GM13977 (cell line): ENCODE results near the gene LAMA5.

Experiments used
- DNase-seq: peaks from one replicate; pipeline ENCODE4 v3.0.0; 2012; ENCODE audit warnings: low spot score
- in situ Hi-C: fragments of 300-500 bp; cut with MboI; formaldehyde crosslinking; loops from one replicate; pipeline ENCODE4 v1.12.0; 2022; ENCODE audit warnings: low sequenced_read_pairs, low pct_unique_long_range_greater_than_20kb, mixed read lengths, inconsistent platforms; ENCODE audit not compliant: unreplicated experiment
- TF ChIP-seq, protein P1 (sequence below): IDR thresholded peaks from 2 replicates; pipeline ENCODE4 v1.5.1; 2012; ENCODE audit warnings: mild to moderate bottlenecking, control low read depth; ENCODE audit not compliant: insufficient read depth; ENCODE audit errors: extremely low read depth, missing control alignments

Gene LAMA5

DNA sequence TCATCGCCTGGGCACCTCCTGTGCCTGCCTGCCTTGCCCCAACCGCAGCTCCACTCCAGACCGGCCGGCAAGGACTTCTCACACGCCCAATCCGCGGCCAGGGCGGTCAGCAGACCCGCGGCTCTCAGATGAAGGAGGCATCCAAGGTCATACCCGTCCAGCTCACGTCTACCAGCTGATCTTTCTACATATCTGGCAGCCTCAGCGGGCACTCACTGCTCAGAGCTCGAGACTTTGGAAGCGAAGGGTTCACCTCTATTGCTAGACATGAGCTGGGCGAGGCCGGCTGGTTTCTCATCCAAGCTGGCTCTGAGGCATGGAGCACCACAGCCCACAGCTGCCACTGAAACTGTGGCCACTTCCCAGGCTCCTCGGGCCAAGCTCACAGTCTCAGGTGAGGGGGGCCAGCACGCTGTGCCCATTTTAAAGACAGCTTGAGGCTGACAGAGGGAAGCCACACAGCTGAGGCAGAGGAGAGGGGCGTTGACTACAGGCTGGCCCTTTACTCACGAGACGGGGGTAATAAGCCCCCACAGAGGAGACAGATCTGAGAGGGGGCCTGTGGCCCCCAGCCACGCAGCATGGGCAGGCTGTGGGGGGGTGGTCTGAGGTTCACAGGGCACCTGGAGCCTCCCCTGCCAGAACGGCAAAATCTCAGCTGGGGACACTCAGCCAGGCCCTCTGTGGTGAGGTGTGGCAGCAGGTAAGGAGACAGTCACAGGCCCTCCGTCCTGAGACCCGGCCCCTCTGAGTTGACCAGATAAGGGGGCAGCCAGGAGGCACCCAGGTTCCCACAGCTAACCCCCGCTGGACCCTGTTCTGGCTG lies 2.0 kb downstream of the LAMA5 start:
- in situ Hi-C loops: no loop called here
- no peak for DNase-seq

DNA sequence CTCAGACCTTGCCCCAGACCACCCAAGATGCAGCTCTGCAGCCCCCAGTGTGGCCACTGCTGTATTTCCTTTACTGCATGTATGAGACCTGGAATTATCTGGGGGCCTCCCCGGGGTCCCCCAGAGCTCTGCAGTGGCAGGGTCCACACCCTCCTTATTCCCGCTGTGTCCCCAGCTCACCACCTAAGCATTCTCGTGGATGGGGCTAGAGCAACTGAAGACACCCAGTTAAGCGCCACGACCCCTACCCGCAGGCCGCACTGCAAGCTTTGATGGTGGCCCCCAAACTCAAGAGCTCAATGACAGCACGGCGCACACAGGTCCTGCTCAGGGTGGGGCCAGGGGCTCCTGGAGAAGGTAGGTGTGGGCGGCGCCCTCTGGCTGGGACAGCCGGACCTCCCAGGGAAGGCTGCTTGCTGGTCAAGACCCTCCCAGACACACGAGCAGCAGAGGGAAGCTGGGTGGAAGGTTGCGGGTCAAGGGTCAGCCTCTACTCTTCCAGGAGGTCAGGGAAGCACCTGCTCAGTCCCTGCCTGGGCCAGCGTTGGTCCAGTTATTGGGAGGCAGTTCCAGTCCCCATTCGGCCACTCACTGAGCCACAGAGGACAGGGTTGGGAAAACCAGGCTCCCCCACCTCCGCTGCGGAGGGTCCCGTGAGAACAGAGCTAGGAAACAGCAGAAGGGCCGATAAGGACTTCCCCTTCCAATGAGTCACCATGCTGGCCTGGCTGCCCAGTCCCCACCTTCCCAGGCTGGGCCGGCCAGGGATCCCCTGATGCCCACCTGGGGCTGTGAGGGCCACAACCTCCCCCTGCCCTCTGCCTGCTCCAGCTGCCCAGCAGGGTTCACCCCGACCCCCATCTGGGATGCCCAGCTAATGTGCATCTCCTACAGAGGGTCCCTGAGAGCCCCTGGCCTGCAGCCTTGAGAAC lies 2.9 kb downstream of the LAMA5 start:
- no peak for DNase-seq
- TF ChIP-seq, protein P1, sequence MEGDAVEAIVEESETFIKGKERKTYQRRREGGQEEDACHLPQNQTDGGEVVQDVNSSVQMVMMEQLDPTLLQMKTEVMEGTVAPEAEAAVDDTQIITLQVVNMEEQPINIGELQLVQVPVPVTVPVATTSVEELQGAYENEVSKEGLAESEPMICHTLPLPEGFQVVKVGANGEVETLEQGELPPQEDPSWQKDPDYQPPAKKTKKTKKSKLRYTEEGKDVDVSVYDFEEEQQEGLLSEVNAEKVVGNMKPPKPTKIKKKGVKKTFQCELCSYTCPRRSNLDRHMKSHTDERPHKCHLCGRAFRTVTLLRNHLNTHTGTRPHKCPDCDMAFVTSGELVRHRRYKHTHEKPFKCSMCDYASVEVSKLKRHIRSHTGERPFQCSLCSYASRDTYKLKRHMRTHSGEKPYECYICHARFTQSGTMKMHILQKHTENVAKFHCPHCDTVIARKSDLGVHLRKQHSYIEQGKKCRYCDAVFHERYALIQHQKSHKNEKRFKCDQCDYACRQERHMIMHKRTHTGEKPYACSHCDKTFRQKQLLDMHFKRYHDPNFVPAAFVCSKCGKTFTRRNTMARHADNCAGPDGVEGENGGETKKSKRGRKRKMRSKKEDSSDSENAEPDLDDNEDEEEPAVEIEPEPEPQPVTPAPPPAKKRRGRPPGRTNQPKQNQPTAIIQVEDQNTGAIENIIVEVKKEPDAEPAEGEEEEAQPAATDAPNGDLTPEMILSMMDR: no peak
- in situ Hi-C loops: no loop called here

More for the DNA sequence above, 2.0 kb downstream of the LAMA5 start:
- TF ChIP-seq, protein P1: no peak

DNA sequence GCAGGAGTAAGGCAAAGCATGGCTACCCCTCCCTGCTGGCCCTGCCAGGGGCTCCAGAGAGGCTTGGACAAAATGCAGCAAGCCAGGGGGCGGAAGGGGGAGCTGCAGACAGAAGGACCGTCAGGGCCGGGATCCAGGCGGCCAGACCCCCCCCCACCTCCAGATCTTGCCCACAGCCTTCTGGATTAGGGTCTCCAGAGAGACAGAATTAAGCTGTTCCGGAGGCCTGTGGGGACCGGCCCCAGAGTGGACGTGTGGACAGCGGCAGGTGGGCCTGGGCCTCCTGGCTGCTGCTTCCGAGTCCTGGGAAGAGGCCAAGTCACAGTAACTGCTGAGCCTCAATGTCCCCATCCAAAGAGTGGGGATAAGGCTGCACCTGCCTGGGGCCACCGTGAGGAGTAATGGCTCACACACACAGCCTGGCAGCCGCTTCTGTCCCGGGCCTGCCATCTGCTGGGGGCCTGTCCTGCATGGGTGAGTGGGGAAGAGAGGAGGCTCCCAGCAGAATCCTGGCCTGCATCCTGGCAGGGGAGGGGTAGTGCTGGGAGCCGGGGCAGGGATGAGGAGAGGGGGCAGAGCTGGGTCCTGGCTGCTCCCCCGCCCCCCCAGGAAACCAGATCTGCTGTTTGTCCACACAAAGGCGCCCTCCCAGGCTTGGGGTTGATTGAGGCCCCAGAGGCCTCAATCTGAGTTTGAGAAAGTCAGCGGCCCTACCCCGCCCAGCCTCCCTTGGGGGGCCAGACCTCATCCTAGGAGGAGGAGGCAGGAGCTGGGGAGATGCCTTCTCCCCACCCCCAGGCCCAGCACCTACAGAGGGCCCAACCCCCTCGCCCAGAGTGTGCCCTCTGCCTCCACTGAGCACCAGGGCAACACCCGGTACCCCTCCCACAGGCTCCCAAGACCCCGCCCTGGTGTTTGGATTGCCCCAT lies 3.9 kb downstream of the LAMA5 start:
- in situ Hi-C loops: no loop called here
- DNase-seq: no peak
- TF ChIP-seq, protein P1: no peak

DNA sequence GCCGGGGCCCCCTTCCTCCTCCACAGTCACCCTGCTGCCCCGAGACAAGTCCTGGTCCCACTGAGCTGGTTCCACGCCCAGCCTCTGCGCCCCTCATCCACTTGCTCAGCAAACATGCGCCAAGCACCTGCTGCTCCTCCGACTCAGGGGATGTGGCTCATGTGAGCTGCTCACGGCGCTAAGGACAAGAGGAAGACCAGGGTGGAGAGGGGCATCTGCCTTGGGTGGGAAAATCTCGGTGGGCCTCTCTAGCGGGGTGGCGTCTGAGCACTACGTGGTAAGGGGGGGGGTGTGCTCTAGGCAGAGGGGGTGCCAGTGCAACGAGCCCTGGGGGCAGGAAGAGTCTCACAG lies 4.5 kb downstream of the LAMA5 start:
- in situ Hi-C loops: no loop called here
- TF ChIP-seq, protein P1: no peak
- DNase-seq: no peak

DNA sequence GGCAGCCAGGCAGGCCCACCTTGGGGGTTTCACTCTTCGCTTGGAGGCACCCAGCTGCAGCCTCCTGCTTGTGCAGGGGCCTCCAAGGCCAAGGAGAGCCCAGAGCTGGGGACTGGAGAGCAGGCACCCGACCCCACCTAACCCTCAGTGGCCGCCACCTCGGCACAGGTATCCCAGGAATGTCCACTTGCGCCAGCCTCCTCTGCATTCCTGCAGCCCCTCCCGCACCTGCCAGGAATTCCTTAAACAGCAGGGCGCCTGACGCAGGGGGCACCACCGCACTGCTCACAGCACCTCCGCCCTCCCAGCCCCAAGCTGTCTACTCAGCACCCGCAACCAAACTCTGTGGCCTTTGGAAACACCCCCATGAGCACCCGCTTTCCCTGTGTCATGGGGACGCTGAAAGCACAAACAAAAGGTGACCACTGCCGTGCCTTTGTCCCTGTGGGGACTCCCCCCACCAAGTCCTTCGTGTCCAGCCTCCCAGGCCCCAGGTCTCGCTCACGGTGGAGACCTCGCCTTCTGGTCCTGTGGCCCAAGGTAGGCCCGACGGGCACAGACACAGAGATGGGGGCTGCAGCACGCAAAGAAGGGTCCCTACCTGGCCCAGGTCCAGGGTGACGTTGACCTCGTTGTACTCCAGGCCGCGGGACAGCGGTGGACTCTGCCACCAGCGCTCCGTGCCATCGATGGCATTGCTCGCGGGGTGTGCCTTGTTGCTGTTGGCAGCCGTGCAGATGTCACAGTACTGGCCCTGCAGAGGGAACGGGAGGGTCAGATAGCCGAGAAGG lies 5.1 kb downstream of the LAMA5 start:
- TF ChIP-seq, protein P1: no peak
- in situ Hi-C loops: no loop called here

More for the DNA sequence above, 5.1 kb downstream of the LAMA5 start:
- DNase-seq: no peak
